ENCODE results near the gene ADORA2B.

The ADORA2B gene

DNA sequence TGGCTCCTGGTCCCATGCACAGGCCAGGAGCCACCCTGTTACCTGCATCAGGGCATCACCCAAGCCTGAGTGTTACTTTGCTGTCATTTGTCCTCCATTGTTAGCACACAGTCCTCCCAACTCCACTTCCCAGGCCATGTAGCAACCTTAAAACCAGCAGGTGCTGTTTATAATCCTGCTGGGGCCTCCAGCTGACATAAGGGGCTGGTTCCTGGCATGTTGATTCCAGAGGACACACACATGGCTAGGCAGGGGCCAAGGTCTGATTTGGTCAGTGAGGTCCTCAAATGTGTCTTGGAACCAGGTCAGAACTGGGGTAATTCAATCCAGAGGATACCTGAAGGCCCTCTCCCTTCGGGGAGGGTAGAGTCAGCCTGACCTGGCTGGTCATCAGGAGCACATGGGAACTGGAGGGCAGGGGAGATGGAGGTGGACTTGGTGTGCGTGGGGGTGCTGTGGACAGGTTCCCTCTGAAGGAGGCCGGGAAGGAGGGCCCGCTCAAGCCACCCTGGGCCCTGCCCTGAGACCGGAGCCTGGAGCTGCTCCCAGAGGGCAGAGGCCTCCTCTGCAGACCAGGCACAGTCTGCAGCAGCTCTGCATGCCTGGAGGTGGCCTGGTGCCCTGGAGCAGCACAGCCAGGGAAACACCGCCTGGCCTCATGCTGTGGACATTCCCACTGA is 6.6 kb downstream of the ADORA2B start:
- no peaks in the 10 kb centered on the region for H3K9me3 Mint-ChIP-seq
- H3K4me1 Mint-ChIP-seq (ENCODE audit: low read depth in 2 of 2), result no peaks in the 10 kb centered on the region
- H3K27ac Mint-ChIP-seq, result no peak overlapping the region
- DNase-seq (no peak), ATAC-seq (replicated peaks) (no peak)
- peaks cover 8 to 13% of the 10 kb centered on the region in 2 donors for H3K27me3 Mint-ChIP-seq
- no peaks in the 10 kb centered on the region for H3K36me3 Mint-ChIP-seq (ENCODE audit: insufficient read depth)
- no peak overlapping the region for H3K4me3 Mint-ChIP-seq

- Mint-ChIP-seq H3K36me3 (ENCODE audit: insufficient read depth) (no peaks in the 10 kb centered on the region), H3K4me3 (no peak overlapping the region), H3K27ac (no peak overlapping the region), H3K9me3 (no peaks in the 10 kb centered on the region), H3K27me3 (peaks cover 8 to 13% of the 10 kb centered on the region in 2 donors), H3K4me1 (ENCODE audit: low read depth in 2 of 2) (no peaks in the 10 kb centered on the region)
- ATAC-seq (replicated peaks), result no peak
- DNase-seq, result no peak
Measured at GRCh38 chr17:15952048-15952532, 7.2 kb downstream of the ADORA2B start.

- Mint-ChIP-seq H3K4me1 (ENCODE audit: low read depth in 2 of 2) (peaks cover 0 to 2% of the 10 kb centered on the region in 2 donors), H3K36me3 (ENCODE audit: insufficient read depth) (no peaks in the 10 kb centered on the region), H3K9me3 (no peaks in the 10 kb centered on the region), H3K4me3 (no peak overlapping the region), H3K27ac (no peak overlapping the region), H3K27me3 (peaks cover 12 to 19% of the 10 kb centered on the region in 2 donors)
- no peak for ATAC-seq (replicated peaks)
- DNase-seq, result no peak
Measured at GRCh38 chr17:15952916-15953790, 8.2 kb downstream of the ADORA2B start.

- Mint-ChIP-seq H3K36me3 (ENCODE audit: insufficient read depth) (no peaks in the 10 kb centered on the region), H3K9me3 (no peaks in the 10 kb centered on the region), H3K4me1 (ENCODE audit: low read depth in 2 of 2) (peaks cover 7 to 12% of the 10 kb centered on the region in 2 donors), H3K4me3 (no peak overlapping the region), H3K27ac (no peak overlapping the region), H3K27me3 (peaks cover 20% of the 10 kb centered on the region in 2 donors)
- ATAC-seq (replicated peaks) (no peak), DNase-seq (no peak)
Measured at GRCh38 chr17:15954222-15954621, 9.3 kb downstream of the ADORA2B start.

GRCh38 chr17:15955793-15956541 is 11.0 kb downstream of the ADORA2B start:
- DNase-seq (no peak), ATAC-seq (replicated peaks) (no peak)
- H3K9me3 Mint-ChIP-seq, result no peaks in the 10 kb centered on the region
- H3K36me3 Mint-ChIP-seq (ENCODE audit: insufficient read depth), result no peaks in the 10 kb centered on the region
- no peak overlapping the region for H3K27ac Mint-ChIP-seq
- H3K4me1 Mint-ChIP-seq (ENCODE audit: low read depth in 2 of 2), result peaks cover 12 to 18% of the 10 kb centered on the region in 2 donors
- no peak overlapping the region for H3K4me3 Mint-ChIP-seq
- H3K27me3 Mint-ChIP-seq, result peaks cover 20% of the 10 kb centered on the region in 2 donors

DNA sequence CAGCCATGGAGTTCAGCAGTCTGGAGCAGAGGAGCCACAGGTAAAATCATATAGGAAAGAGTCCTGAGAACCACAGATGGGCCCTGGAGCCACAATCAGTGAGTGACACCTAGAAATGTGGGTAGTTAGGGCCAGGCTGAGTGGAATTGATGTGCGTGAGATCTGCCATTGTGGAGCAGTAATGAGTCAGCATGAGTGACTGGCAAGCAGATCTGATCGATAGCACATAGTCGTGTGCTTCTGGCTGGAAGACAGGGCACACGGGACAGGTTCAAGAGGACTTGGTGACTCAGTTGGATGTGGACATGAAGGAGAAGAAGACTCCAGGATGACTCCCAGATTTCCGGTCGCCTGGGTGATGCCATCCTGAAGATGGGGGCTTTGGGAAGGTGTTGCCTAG is 12.3 kb downstream of the ADORA2B start:
- no peak overlapping the region for H3K27ac Mint-ChIP-seq
- H3K36me3 Mint-ChIP-seq (ENCODE audit: insufficient read depth), result no peaks in the 10 kb centered on the region
- ATAC-seq (replicated peaks), result no peak
- H3K9me3 Mint-ChIP-seq, result no peaks in the 10 kb centered on the region
- DNase-seq, result no peak
- H3K4me3 Mint-ChIP-seq, result no peak overlapping the region
- H3K4me1 Mint-ChIP-seq (ENCODE audit: low read depth in 2 of 2), result peaks cover 12 to 18% of the 10 kb centered on the region in 2 donors
- peaks cover 20% of the 10 kb centered on the region in 2 donors for H3K27me3 Mint-ChIP-seq

DNA sequence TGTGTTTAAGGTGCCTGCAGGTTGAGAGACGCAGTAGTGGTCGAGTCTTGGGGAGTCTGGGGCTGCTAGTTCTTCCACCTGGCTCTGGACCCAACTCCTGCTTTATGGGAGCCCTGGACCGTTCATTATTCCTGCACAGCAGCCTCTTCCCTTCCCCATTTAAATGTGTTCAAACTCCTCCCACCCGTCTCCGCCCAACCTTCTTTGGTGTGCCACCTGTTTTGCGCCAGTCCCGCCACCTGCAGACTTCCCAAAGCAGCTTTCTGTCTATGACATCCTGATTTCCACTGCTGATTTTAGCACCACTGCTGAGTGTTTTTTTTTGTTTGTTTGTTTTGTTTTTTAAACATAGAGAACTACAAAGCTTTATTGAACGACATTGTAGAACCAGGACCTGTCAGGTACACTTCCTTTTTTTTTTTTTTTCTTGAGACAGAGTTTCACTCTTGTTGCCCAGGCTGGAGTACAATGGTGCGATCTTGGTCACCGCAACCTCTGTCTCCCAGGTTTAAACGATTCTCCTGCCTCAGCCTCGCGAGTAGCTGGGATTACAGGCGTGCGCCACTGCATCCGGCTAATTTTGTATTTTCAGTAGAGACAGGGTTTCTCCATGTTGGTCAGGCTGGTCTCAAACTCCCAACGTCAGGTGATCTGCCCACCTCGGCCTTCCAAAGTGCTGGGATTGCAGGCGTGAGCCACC is 12.8 kb downstream of the ADORA2B start:
- H3K9me3 Mint-ChIP-seq, result no peaks in the 10 kb centered on the region
- no peak overlapping the region for H3K4me3 Mint-ChIP-seq
- peaks cover 20% of the 10 kb centered on the region in 2 donors for H3K27me3 Mint-ChIP-seq
- no peak for DNase-seq
- ATAC-seq (replicated peaks), result no peak
- H3K27ac Mint-ChIP-seq, result no peak overlapping the region
- no peaks in the 10 kb centered on the region for H3K36me3 Mint-ChIP-seq (ENCODE audit: insufficient read depth)
- H3K4me1 Mint-ChIP-seq (ENCODE audit: low read depth in 2 of 2), result peaks cover 12 to 18% of the 10 kb centered on the region in 2 donors

DNA sequence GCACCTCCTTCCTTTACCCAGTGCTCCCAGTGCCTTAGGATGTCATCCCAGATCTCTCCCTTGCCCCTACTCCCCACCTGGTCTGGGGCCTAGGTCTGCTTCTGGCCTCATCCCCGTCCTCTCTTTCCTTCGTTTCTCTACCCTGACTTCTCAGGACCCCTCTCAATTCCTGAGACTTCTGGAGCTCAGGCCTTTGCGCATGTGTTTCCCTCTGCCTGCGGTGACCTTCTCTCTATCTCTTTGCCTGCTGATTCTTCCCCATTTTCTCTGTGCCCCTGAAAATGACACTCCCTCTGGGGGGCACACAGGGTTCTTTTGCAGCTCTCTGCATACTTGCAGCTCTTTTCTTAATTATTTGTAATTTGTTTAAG is 13.5 kb downstream of the ADORA2B start:
- ATAC-seq (replicated peaks) (no peak), DNase-seq (no peak)
- Mint-ChIP-seq H3K27me3 (peaks cover 20% of the 10 kb centered on the region in 2 donors), H3K9me3 (no peaks in the 10 kb centered on the region), H3K36me3 (ENCODE audit: insufficient read depth) (no peaks in the 10 kb centered on the region), H3K4me1 (ENCODE audit: low read depth in 2 of 2) (peaks cover 12 to 18% of the 10 kb centered on the region in 2 donors), H3K4me3 (no peak overlapping the region), H3K27ac (no peak overlapping the region)

GRCh38 chr17:15963670-15964110 is 18.8 kb downstream of the ADORA2B start:
- Mint-ChIP-seq H3K27ac (no peak overlapping the region), H3K9me3 (no peaks in the 10 kb centered on the region), H3K36me3 (ENCODE audit: insufficient read depth) (no peaks in the 10 kb centered on the region), H3K4me1 (ENCODE audit: low read depth in 2 of 2) (peaks cover 11 to 14% of the 10 kb centered on the region in 2 donors), H3K27me3 (peaks cover 23 to 31% of the 10 kb centered on the region in 2 donors), H3K4me3 (no peak overlapping the region)
- ATAC-seq (replicated peaks) (no peak), DNase-seq (no peak)

GRCh38 chr17:15965528-15965927 is 20.6 kb downstream of the ADORA2B start:
- Mint-ChIP-seq H3K9me3 (no peaks in the 10 kb centered on the region), H3K4me3 (no peak overlapping the region), H3K27me3 (peaks cover 35 to 40% of the 10 kb centered on the region in 2 donors), H3K27ac (no peak overlapping the region), H3K36me3 (ENCODE audit: insufficient read depth) (no peaks in the 10 kb centered on the region), H3K4me1 (ENCODE audit: low read depth in 2 of 2) (peaks cover 0 to 4% of the 10 kb centered on the region in 2 donors)
- DNase-seq (no peak), ATAC-seq (replicated peaks) (no peak)

- Mint-ChIP-seq H3K9me3 (no peaks in the 10 kb centered on the region), H3K36me3 (ENCODE audit: insufficient read depth) (no peaks in the 10 kb centered on the region)
Measured at GRCh38 chr17:15966183-15966878, 21.4 kb downstream of the ADORA2B start.

GRCh38 chr17:15966879-15967248 is 21.9 kb downstream of the ADORA2B start:
- DNase-seq (no peak), ATAC-seq (replicated peaks) (no peak)
- peak overlapping the region in 1 of 2 donors; percentile 46 for H3K4me3 Mint-ChIP-seq
- H3K9me3 Mint-ChIP-seq, result no peaks in the 10 kb centered on the region
- H3K36me3 Mint-ChIP-seq (ENCODE audit: insufficient read depth), result no peaks in the 10 kb centered on the region
- H3K27me3 Mint-ChIP-seq, result peaks cover 35 to 40% of the 10 kb centered on the region in 2 donors
- H3K27ac Mint-ChIP-seq, result no peak overlapping the region
- H3K4me1 Mint-ChIP-seq (ENCODE audit: low read depth in 2 of 2), result peaks cover 0 to 4% of the 10 kb centered on the region in 2 donors

More at GRCh38 chr17:15966183-15966878, 21.4 kb downstream of the ADORA2B start:
- peak overlapping the region in 1 of 2 donors; percentile 46 for H3K4me3 Mint-ChIP-seq
- no peak for DNase-seq
- H3K4me1 Mint-ChIP-seq (ENCODE audit: low read depth in 2 of 2), result peaks cover 0 to 4% of the 10 kb centered on the region in 2 donors
- H3K27ac Mint-ChIP-seq, result peak overlapping the region in 1 of 2 donors; percentile 15
- no peak for ATAC-seq (replicated peaks)
- H3K27me3 Mint-ChIP-seq, result peaks cover 35 to 40% of the 10 kb centered on the region in 2 donors

Measured in effector memory CD8-positive, alpha-beta T cell (primary cell).